ENCODE measurements around the gene SLC51A. TPM values are rescaled to one million over a fixed set of nuclear protein-coding genes. Genes with fewer than 3 reads are reported as not detected.

SLC51A gene
- total and polyA plus RNA-seq, 2 of the 13 experiments (the other 11 are each of a cell fraction or from before 2014, with no cell fraction given): 4.3 to 48.8 TPM

- Histone ChIP-seq H3K27ac (ENCODE audit: extremely low read length, insufficient read depth, low read length) (peak overlapping the region; percentile 19), H3K79me2 (ENCODE audit: insufficient read depth, low read length) (no peaks in the 10 kb centered on the region), H3K36me3 (replicated peaks in 1 of 2; ENCODE audit: control insufficient read depth in 1 of 2, insufficient read depth in 2 of 2, low read length in 2 of 2) (no peaks in the 10 kb centered on the region), H3K4me1 (ENCODE audit: insufficient read depth, low read length) (peaks cover 58% of the 10 kb centered on the region), H3K9me3 (ENCODE audit: low read length) (no peaks in the 10 kb centered on the region), H4K20me1 (ENCODE audit: insufficient read depth, low read length) (no peaks in the 10 kb centered on the region), H3K4me3 (replicated peaks in 1 of 3; ENCODE audit: insufficient read depth in 1 of 3, low read depth in 2 of 3, low read length in 3 of 3) (peak overlapping the region in 1 of 3 experiments; percentile 37; a peak in 1 of 6 replicates), H3K27me3 (ENCODE audit: control insufficient read depth in 1 of 2, insufficient read depth in 2 of 2, low read length in 2 of 2) (peaks cover 4 to 30% of the 10 kb centered on the region in 2 experiments), H3K9ac (ENCODE audit: insufficient read depth, low read depth, low read length) (no peak overlapping the region), H2AFZ (ENCODE audit: low read length) (peak overlapping the region; percentile 44), H3K4me2 (ENCODE audit: low read depth, low read length) (peak overlapping the region; percentile 41; the same call in 1 of the 2 replicates)
- no peak for FAIRE-seq
- ATAC-seq: peak; percentile 31
- in situ Hi-C loops (cut with HindIII; ENCODE audit: extremely low pct_ligation_motif_present, low pct_unique_long_range_greater_than_20kb) (loop anchor here (5.0 kb wide), 1 partner anchor 167 kb away; no protein-coding TSS in a partner anchor), intact Hi-C loops (cut with micrococcal nuclease; ENCODE audit: unreplicated experiment) (loop anchor here (1.0 kb wide), 1 partner anchor 48 kb away; no protein-coding TSS in a partner anchor)
- no TSS peak for BruUV-seq (replicated peaks)
- ChIA-PET POLR2A (interaction anchor here (0.9 kb wide), 1 partner anchor 116 kb away, joined by 3 read pairs; no protein-coding TSS in a partner anchor), CTCF (ENCODE audit: low intra/inter-chr PET ratio, low total read pairs) (no interaction called here)
- 18% methylated on average over 12 of the region's 16 CpGs for WGBS (ENCODE audit: low lambda C conversion rate)
- no peak for DNase-seq (ENCODE audit: low spot score)
- TF ChIP-seq LCORL (IDR thresholded peaks at IDR 0.05) (no peak), LCORL (CRISPR knock-in tag; IDR thresholded peaks at IDR 0.05) (peak; percentile 76; the same call in 1 of the 2 replicates), ZNF543 (CRISPR knock-in tag; IDR thresholded peaks at IDR 0.05) (no peak), ZNF292 (CRISPR knock-in tag; IDR thresholded peaks at IDR 0.05; ENCODE audit: borderline replicate concordance, low read depth) (no peak), HIVEP1 (CRISPR knock-in tag; IDR thresholded peaks at IDR 0.05) (0 out of 2 replicates have a peak, but pooled peaks have one; percentile 28), ZSCAN31 (CRISPR knock-in tag; IDR thresholded peaks at IDR 0.05; ENCODE audit: low read depth) (no peak), SOX6 (IDR thresholded peaks at IDR 0.05) (no peak), SOX6 (CRISPR knock-in tag; IDR thresholded peaks at IDR 0.05) (0 out of 2 replicates have a peak, but pooled peaks have one; percentile 28), U2AF2 (IDR thresholded peaks at IDR 0.05; ENCODE audit: low read depth, low read length) (no peak), ZNF354B (CRISPR knock-in tag; IDR thresholded peaks at IDR 0.05) (no peak), ZNF225 (CRISPR knock-in tag; IDR thresholded peaks at IDR 0.05) (no peak), GTF2F1 (IDR thresholded peaks at IDR 0.05; ENCODE audit: low read length) (no peak), PPARG (CRISPR knock-in tag; conservative IDR thresholded peaks at IDR 0.05) (no peak), PAXIP1 (CRISPR knock-in tag; conservative IDR thresholded peaks at IDR 0.05) (peak; percentile 68), HNF1A (IDR thresholded peaks at IDR 0.05; ENCODE audit: low read depth) (no peak), HNF1A (CRISPR knock-in tag; IDR thresholded peaks at IDR 0.05; ENCODE audit: borderline replicate concordance) (no peak), REPIN1 (CRISPR knock-in tag; IDR thresholded peaks at IDR 0.05; ENCODE audit: borderline replicate concordance, low read depth) (no peak), KDM3A (CRISPR knock-in tag; IDR thresholded peaks at IDR 0.05; ENCODE audit: low read depth) (no peak)
Observed at GRCh38 chr3:196189566-196190347, 26.6 kb upstream of the SLC51A start.
